Transverse colon (tissue), 4 donors: ENCODE data around the gene TOLLIP. TPM values are rescaled to one million over a fixed set of nuclear protein-coding genes. Genes with fewer than 3 reads are reported as not detected.

ENCODE experiments used
- DNase-seq: peaks from one replicate; pipeline ENCODE4 v3.0.0-alpha.2; 2019
- H3K27ac ChIP-seq, 4 donors: fragments of 200-600 bp; sonication (generic); 2 replicates each; pipeline ENCODE4 v1.5.1; 2016 to 2018; ENCODE audit warnings: inconsistent platforms in 4 of 4
- H3K27me3 ChIP-seq: fragments of 200-600 bp; sonication (generic); 2 replicates; pipeline ENCODE4 v1.5.1; 2017; ENCODE audit warnings: inconsistent platforms
- H3K36me3 ChIP-seq, 4 donors: fragments of 200-600 bp; sonication (generic); 2 replicates each; pipeline ENCODE4 v1.5.1; 2017 to 2019; ENCODE audit warnings: inconsistent platforms in 4 of 4
- H3K4me1 ChIP-seq, 4 donors: fragments of 200-600 bp; sonication (generic); 2 replicates each; pipeline ENCODE4 v1.5.1; 2017 to 2020; ENCODE audit warnings: inconsistent platforms in 4 of 4
- H3K4me3 ChIP-seq, 4 donors: fragments of 200-600 bp; sonication (generic); 1 replicate in 1 of 4; 2 replicates in 3 of 4; pipeline versions ENCODE4 v1.5.1 to v1.6.1; 2017 to 2019; ENCODE audit warnings: inconsistent platforms in 4 of 4
- H3K9me3 ChIP-seq, 2 donors: fragments of 200-600 bp; sonication (generic); 2 replicates each; pipeline ENCODE4 v1.5.1; 2017 to 2019; ENCODE audit warnings: inconsistent platforms in 2 of 2
- EP300 ChIP-seq: sonication (generic); formaldehyde crosslinking; IDR thresholded peaks from one replicate; pipeline ENCODE4 v1.6.1; 2017; ENCODE audit warnings: antibody characterized with exemption, low read depth
- POLR2A ChIP-seq: fragments of 450-650 bp; IDR thresholded peaks from one replicate; pipeline ENCODE4 v1.6.1; 2016; ENCODE audit warnings: antibody characterized with exemption, mild to moderate bottlenecking, moderate library complexity
- POLR2AphosphoS5 ChIP-seq, 3 donors: sonication (generic); formaldehyde crosslinking; IDR thresholded peaks; one replicate each; pipeline ENCODE4 v1.6.1; 2016; ENCODE audit warnings: antibody characterized with exemption in 3 of 3
- WGBS, 2 donors: methylation state at CpG; one replicate each; pipeline ENCODE4 v1.1.5; 2018; ENCODE audit warnings: low coverage in 1 of 2; 5-methylcytosine and 5-hydroxymethylcytosine counted together
- in situ Hi-C, 4 donors: fragments of 200-750 bp; cut with MboI; loops; one replicate each; pipeline versions ENCODE4 v1.15.0 to v1.15.1; 2017; ENCODE audit warnings: low sequenced_read_pairs in 3 of 4, low pct_ligation_motif_present in 1 of 4, low pct_unique_long_range_greater_than_20kb in 1 of 4
- intact Hi-C: fragments of 100-400 bp; cut with DNase I; formaldehyde crosslinking; loops from one replicate; pipeline ENCODE4 v1.15.1; 2023; ENCODE audit warnings: low total_unique reads
- total RNA-seq, 4 donors: library from RNA; depleted of rRNA; stranded (reverse); fragments of >200 nt; gene quantifications; one replicate each; pipeline ENCODE4 v1.1.0, GENCODE V29; 2016
- TF ChIP-seq, protein P1 (sequence below), 5 experiments: fragments of 200-600 bp in 3 of 5; fragments of 450-650 bp in 2 of 5; sonication (generic) in 3 of 5; IDR thresholded peaks; 1 replicate in 2 of 5; 2 replicates in 3 of 5; pipeline ENCODE4 v1.5.1; 2016 to 2017; ENCODE audit warnings: antibody characterized with exemption in 5 of 5, inconsistent platforms in 3 of 5, mild to moderate bottlenecking in 2 of 5, moderate library complexity in 1 of 5

The TOLLIP gene
- total RNA-seq, 4 donors from 2014 or later: 25.9 to 132 (median 50.4) TPM

DNA sequence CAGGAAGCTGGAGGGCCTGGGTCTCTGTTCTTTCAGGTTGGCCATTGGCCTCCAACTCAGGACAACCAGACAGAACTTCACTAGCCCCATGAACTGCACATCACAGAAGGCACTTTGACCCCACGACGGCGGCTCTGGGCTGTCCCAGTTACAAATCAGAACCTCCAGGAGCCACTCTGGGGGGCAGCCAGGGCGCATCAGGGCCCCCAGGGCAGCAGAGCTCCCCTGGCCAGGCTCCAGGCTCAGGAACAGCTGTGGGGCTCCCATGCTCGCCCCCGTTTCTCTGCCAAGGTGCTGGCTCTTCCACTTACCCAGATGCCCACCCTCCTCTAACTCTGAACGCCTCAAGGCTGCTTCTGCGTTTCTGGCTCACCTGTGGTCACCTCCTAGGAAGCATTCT is 25.5 kb downstream of the TOLLIP start:
- Histone ChIP-seq H3K4me3 (no peak overlapping the region), H3K4me1 (no peaks in the 10 kb centered on the region), H3K27ac (no peak overlapping the region), H3K36me3 (peaks cover 0 to 34% (median 17%) of the 10 kb centered on the region in 4 donors), H3K9me3 (no peaks in the 10 kb centered on the region), H3K27me3 (no peaks in the 10 kb centered on the region)
- 93% methylated on average over 8 of the region's 8 CpGs; no CpG with 5 or more reads in 1 of the 2 donors for WGBS, 2 donors
- DNase-seq: no peak
- intact Hi-C loops: no loop called here
- in situ Hi-C loops: loop anchor here in 3 of 4 donors (25.0 kb wide), 1 partner anchor 228 kb away; no protein-coding TSS in a partner anchor
- TF ChIP-seq, protein P1, sequence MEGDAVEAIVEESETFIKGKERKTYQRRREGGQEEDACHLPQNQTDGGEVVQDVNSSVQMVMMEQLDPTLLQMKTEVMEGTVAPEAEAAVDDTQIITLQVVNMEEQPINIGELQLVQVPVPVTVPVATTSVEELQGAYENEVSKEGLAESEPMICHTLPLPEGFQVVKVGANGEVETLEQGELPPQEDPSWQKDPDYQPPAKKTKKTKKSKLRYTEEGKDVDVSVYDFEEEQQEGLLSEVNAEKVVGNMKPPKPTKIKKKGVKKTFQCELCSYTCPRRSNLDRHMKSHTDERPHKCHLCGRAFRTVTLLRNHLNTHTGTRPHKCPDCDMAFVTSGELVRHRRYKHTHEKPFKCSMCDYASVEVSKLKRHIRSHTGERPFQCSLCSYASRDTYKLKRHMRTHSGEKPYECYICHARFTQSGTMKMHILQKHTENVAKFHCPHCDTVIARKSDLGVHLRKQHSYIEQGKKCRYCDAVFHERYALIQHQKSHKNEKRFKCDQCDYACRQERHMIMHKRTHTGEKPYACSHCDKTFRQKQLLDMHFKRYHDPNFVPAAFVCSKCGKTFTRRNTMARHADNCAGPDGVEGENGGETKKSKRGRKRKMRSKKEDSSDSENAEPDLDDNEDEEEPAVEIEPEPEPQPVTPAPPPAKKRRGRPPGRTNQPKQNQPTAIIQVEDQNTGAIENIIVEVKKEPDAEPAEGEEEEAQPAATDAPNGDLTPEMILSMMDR (IDR thresholded peaks at IDR 0.05): no peak

GRCh38 chr11:1283091-1283511 is 26.3 kb downstream of the TOLLIP start:
- intact Hi-C loops (no loop called here), in situ Hi-C loops (loop anchor here in 3 of 4 donors (25.0 kb wide), 1 partner anchor 229 kb away; no protein-coding TSS in a partner anchor)
- no peaks in the 10 kb centered on the region for H3K4me1 ChIP-seq
- WGBS, 2 donors: 96 to 100% methylated on average over 5 to 11 of the region's 18 CpGs
- H3K27ac ChIP-seq: no peak overlapping the region
- no peaks in the 10 kb centered on the region for H3K9me3 ChIP-seq
- TF ChIP-seq POLR2AphosphoS5 (IDR thresholded peaks at IDR 0.05): no peak
- no peak for TF ChIP-seq POLR2A
- TF ChIP-seq, protein P1 (IDR thresholded peaks at IDR 0.05): no peak
- TF ChIP-seq EP300: no peak
- DNase-seq: no peak
- peaks cover 0 to 26% (median 13%) of the 10 kb centered on the region in 4 donors for H3K36me3 ChIP-seq
- H3K4me3 ChIP-seq: no peak overlapping the region
- no peaks in the 10 kb centered on the region for H3K27me3 ChIP-seq

GRCh38 chr11:1281974-1282365 is 27.5 kb downstream of the TOLLIP start:
- TF ChIP-seq POLR2AphosphoS5 (IDR thresholded peaks at IDR 0.05) (no peak), EP300 (no peak), POLR2A (no peak)
- TF ChIP-seq, protein P1 (IDR thresholded peaks at IDR 0.05): no peak
- H3K27me3 ChIP-seq: no peaks in the 10 kb centered on the region
- intact Hi-C loops: no loop called here
- WGBS, 2 donors: 58 to 84% methylated on average over 2 to 3 of the region's 3 CpGs
- H3K4me3 ChIP-seq: no peak overlapping the region
- in situ Hi-C loops: loop anchor here in 3 of 4 donors (25.0 kb wide), 1 partner anchor 230 kb away; no protein-coding TSS in a partner anchor
- no peaks in the 10 kb centered on the region for H3K4me1 ChIP-seq
- peaks cover 0 to 25% (median 12%) of the 10 kb centered on the region in 4 donors for H3K36me3 ChIP-seq
- H3K27ac ChIP-seq: no peak overlapping the region
- no peak for DNase-seq
- H3K9me3 ChIP-seq: no peaks in the 10 kb centered on the region

- Histone ChIP-seq H3K4me1 (no peaks in the 10 kb centered on the region), H3K27me3 (no peaks in the 10 kb centered on the region), H3K36me3 (peaks cover 0 to 30% (median 12%) of the 10 kb centered on the region in 4 donors), H3K27ac (no peak overlapping the region), H3K4me3 (no peak overlapping the region), H3K9me3 (no peaks in the 10 kb centered on the region)
- in situ Hi-C loops: loop anchor here in 3 of 4 donors (25.0 kb wide), 1 partner anchor 231 kb away; no protein-coding TSS in a partner anchor
- intact Hi-C loops: no loop called here
- WGBS, 2 donors: 91 to 92% methylated on average over 2 to 15 of the region's 33 CpGs
- DNase-seq: no peak
- TF ChIP-seq POLR2A: no peak
- TF ChIP-seq, protein P1 (IDR thresholded peaks at IDR 0.05): no peak
Observed at GRCh38 chr11:1281326-1281973, 28.0 kb downstream of the TOLLIP start.
